Activated T-helper 1 cell treated with anti-CD3 and anti-CD28 coated beads, Interleukin-12 subunit alpha, Interleukin-12 subunit beta, Interleukin-2, Interleukin-4 antibody, amounts not matched to agents 30 ng/mL and 10 ng/mL and 1 ng/mL, durations not matched to agents 14 hours and 24 hours and 36 hours (primary cell): ENCODE results near the gene WRAP53. TPM values are rescaled to one million over a fixed set of nuclear protein-coding genes. Genes with fewer than 3 reads are reported as not detected.
"Not testable (repeated sequence)": the region's sequence is repeated elsewhere in the genome, so short reads cannot be mapped to it uniquely, and the experiment has no call there.

ENCODE experiments used
- DNase-seq: peaks from one replicate; pipeline ENCODE4 v3.0.0; 2021; ENCODE audit warnings: low spot score
- H3K27ac Mint-ChIP-seq: one replicate; pipeline ENCODE4 v1.8.0; 2021; ENCODE audit warnings: mild to moderate bottlenecking, mixed read lengths
- H3K27me3 Mint-ChIP-seq: one replicate; pipeline ENCODE4 v1.8.0; 2022; ENCODE audit warnings: mild to moderate bottlenecking, moderate library complexity, mixed read lengths; ENCODE audit not compliant: insufficient read depth
- H3K36me3 Mint-ChIP-seq: one replicate; pipeline ENCODE4 v1.8.0; 2021; ENCODE audit warnings: low read depth, mixed read lengths
- H3K4me1 Mint-ChIP-seq: one replicate; pipeline ENCODE4 v1.8.0; 2021; ENCODE audit warnings: low read depth, mixed read lengths
- H3K4me3 Mint-ChIP-seq: one replicate; pipeline ENCODE4 v1.8.0; 2021; ENCODE audit warnings: mild to moderate bottlenecking, moderate library complexity, mixed read lengths
- H3K9me3 Mint-ChIP-seq: one replicate; pipeline ENCODE4 v1.8.0; 2021; ENCODE audit warnings: mixed read lengths
- intact Hi-C: fragments of 100-400 bp; cut with micrococcal nuclease; formaldehyde crosslinking; loops from one replicate; pipeline ENCODE4 v1.15.1; 2024
- total RNA-seq: library from RNA; stranded (reverse); gene quantifications from 2 replicates; pipeline ENCODE4 v1.2.3, GENCODE V29; 2022

WRAP53 gene
- 31.5 TPM in 2 replicates for total RNA-seq

DNA sequence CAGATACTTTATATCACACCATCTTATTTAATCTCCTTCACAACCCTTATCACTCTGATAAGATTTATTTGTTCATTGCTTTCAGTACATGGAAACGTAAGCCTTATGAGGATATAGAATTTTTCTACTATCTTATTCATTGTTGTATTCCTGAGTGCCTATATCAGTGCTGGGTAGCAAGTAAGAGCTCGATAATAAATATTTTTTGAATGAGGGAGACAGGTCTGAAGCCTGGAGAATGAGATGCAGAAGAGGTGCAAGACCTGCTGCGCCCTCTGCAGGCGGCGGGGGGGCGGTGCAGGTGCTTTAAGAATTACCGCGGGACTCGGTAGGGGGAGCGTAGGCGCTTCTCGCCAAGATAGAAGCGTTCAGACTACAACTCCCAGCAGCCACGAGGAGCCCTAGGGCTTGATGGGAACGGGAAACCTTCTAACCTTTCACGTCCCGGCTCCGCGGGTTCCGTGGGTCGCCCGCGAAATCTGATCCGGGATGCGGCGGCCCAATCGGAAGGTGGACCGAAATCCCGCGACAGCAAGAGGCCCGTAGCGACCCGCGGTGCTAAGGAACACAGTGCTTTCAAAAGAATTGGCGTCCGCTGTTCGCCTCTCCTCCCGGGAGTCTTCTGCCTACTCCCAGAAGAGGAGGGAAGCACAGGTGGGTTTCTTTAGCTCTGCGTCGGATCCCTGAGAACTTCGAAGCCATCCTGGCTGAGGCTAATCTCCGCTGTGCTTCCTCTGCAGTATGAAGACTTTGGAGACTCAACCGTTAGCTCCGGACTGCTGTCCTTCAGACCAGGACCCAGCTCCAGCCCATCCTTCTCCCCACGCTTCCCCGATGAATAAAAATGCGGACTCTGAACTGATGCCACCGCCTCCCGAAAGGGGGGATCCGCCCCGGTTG lies at the start of gene WRAP53:
TSS of gene WRAP53 (plus strand) at position 570 of the 900 bp plus-strand sequence. CDS start at position 742, 172 bp downstream.
- intact Hi-C loops: loop anchor here (1.0 to 10.0 kb wide), 21 partner anchors 38 to 653 kb away; partner anchors contain the start of genes ALOXE3, ATP1B2, ELP5 and KCTD11
- peak within 1 kb of the TSS; percentile 96 for H3K27ac Mint-ChIP-seq
- H3K9me3 Mint-ChIP-seq: no peaks in the 10 kb centered on the region
- H3K27me3 Mint-ChIP-seq: no peaks in the 10 kb centered on the region
- H3K4me1 Mint-ChIP-seq: peaks cover 40% of the 10 kb centered on the region
- peak within 1 kb of the TSS; percentile 95 for H3K4me3 Mint-ChIP-seq
- peaks cover 23% of the 10 kb centered on the region for H3K36me3 Mint-ChIP-seq
- DNase-seq: peak; percentile 94

GRCh38 chr17:7640783-7641182 lies 47.5 kb upstream of the WRAP53 start:
- no peaks in the 10 kb centered on the region for H3K9me3 Mint-ChIP-seq
- DNase-seq: no peak
- no peak overlapping the region for H3K4me3 Mint-ChIP-seq
- intact Hi-C loops: no loop called here
- H3K27ac Mint-ChIP-seq: no peak overlapping the region
- peaks cover 15% of the 10 kb centered on the region for H3K4me1 Mint-ChIP-seq
- no peaks in the 10 kb centered on the region for H3K36me3 Mint-ChIP-seq
- H3K27me3 Mint-ChIP-seq: peaks cover 7% of the 10 kb centered on the region

DNA sequence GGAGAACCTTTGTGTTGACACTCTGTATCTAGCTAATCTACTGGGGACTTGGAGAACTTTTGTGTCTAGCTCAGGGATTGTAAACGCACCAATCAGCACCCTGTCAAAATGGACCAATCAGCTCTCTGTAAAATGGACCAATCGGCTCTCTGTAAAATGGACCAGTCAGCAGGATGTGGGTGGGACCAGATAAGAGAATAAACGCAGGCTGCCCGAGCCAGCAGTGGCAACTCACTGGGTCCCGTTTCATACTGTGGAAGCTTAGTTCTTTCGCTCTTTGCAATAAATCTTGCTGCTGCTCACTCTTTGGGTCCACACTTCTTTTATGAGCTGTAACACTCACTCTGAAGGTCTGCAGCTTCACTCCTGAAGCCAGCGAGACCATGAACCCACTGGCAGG lies 46.6 kb upstream of the WRAP53 start:
- peak; percentile 10 for DNase-seq
- H3K36me3 Mint-ChIP-seq: not testable (repeated sequence)

DNA sequence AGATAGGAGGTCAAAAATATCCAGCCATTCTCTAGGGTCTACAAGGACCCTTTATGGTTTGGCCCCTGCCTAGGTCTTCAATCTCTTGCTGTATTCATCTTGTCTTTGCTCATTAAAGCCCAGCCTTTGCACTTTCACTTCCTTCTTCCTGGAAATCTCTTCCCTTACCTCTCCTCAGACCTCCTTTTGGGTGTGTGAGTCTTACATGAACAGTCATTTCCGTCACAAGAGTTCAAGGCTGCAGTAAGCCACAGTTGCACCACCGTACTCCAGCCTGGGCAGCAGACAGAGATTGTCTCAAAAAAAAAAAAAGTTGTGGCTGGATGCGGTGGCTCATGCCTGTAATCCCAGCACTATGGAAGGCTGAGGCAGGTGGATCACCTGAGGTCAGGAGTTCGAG lies 43.5 kb upstream of the WRAP53 start:
- intact Hi-C loops: no loop called here
- DNase-seq: no peak
- no peaks in the 10 kb centered on the region for H3K9me3 Mint-ChIP-seq
- peaks cover 16% of the 10 kb centered on the region for H3K4me1 Mint-ChIP-seq
- H3K36me3 Mint-ChIP-seq: no peaks in the 10 kb centered on the region
- no peak overlapping the region for H3K27ac Mint-ChIP-seq
- H3K27me3 Mint-ChIP-seq: peaks cover 19% of the 10 kb centered on the region
- H3K4me3 Mint-ChIP-seq: no peak overlapping the region

More for the DNA sequence above, 46.6 kb upstream of the WRAP53 start:
- H3K27ac Mint-ChIP-seq, intact Hi-C loops, H3K27me3 Mint-ChIP-seq, H3K9me3 Mint-ChIP-seq: not testable (repeated sequence)
- H3K4me3 Mint-ChIP-seq: peak overlapping the region; percentile 38
- peaks cover 15% of the 10 kb centered on the region for H3K4me1 Mint-ChIP-seq

DNA sequence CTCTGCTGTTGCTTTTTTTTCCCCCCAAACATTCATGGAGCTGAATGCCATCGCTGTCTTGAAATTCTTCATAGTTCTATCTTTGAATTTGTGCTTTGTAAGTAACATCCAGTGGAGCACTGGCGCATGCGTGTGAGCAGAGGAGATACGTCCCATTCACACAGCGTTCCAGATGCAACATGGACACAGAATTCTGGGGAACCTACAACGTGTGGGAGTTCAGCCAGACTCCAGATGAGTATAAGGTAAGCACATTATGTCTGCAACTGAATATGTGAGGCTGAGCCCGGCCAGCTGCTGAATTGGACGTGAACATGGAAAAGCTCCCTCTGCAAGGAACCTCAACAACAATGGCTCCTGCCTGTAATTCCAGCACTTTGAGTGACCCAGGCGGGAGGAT lies 41.8 kb upstream of the WRAP53 start:
- intact Hi-C loops: no loop called here
- H3K4me3 Mint-ChIP-seq: no peak overlapping the region
- H3K9me3 Mint-ChIP-seq: no peaks in the 10 kb centered on the region
- H3K27me3 Mint-ChIP-seq: peaks cover 33% of the 10 kb centered on the region
- no peaks in the 10 kb centered on the region for H3K36me3 Mint-ChIP-seq
- H3K27ac Mint-ChIP-seq: no peak overlapping the region
- H3K4me1 Mint-ChIP-seq: peaks cover 24% of the 10 kb centered on the region
- no peak for DNase-seq

- no peak for DNase-seq
- no peak overlapping the region for H3K27ac Mint-ChIP-seq
- no peaks in the 10 kb centered on the region for H3K36me3 Mint-ChIP-seq
- peaks cover 36% of the 10 kb centered on the region for H3K27me3 Mint-ChIP-seq
- no peaks in the 10 kb centered on the region for H3K9me3 Mint-ChIP-seq
- peaks cover 18% of the 10 kb centered on the region for H3K4me1 Mint-ChIP-seq
- intact Hi-C loops: no loop called here
- no peak overlapping the region for H3K4me3 Mint-ChIP-seq
Observed at GRCh38 chr17:7647018-7647417, 41.3 kb upstream of the WRAP53 start.

- peaks cover 11% of the 10 kb centered on the region for H3K4me1 Mint-ChIP-seq
- no peak within 1 kb of the TSS for H3K27ac Mint-ChIP-seq
- H3K9me3 Mint-ChIP-seq: no peaks in the 10 kb centered on the region
- peak within 1 kb of the TSS; percentile 84 for H3K4me3 Mint-ChIP-seq
- intact Hi-C loops: loop anchor here (1.0 kb wide), 3 partner anchors 23 to 38 kb away; partner anchors contain the start of genes SAT2 and WRAP53
- peak; percentile 60 for DNase-seq
- peaks cover 53% of the 10 kb centered on the region for H3K27me3 Mint-ChIP-seq
- H3K36me3 Mint-ChIP-seq: no peaks in the 10 kb centered on the region
Observed at GRCh38 chr17:7650509-7651096, 37.7 kb upstream of the WRAP53 start, which contains the start of gene ATP1B2. TSS of gene ATP1B2 (plus strand) at chr17:7650926. CDS start at chr17:7651519, 593 bp downstream.

DNA sequence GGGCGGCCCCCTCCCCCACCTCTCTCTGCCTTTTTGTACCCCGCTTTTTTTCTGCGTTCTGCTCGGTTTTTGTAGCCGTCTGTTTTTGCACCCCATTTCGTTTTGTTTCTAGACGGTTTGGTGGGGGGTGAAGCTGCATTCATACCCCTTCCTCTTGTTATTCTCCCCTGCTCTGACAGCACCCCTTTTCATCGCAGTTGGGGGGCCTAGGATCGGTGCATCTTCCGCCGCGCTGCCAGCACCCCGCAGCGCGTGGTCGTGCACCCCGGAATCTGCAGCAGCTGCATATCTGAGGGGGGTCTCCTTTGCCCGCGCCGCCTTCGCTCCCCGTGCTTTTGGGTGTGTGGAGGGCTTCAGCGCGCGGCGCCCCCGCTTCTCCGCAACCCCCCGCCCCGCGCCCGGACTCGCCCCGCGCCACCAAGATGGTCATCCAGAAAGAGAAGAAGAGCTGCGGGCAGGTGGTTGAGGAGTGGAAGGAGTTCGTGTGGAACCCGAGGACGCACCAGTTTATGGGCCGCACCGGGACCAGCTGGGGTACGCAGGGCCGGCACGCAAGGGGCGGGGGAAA lies 37.1 kb upstream of the WRAP53 start:
- no peak overlapping the region for H3K27ac Mint-ChIP-seq
- H3K27me3 Mint-ChIP-seq: peaks cover 53% of the 10 kb centered on the region
- peak overlapping the region; percentile 78 for H3K4me3 Mint-ChIP-seq
- no peaks in the 10 kb centered on the region for H3K36me3 Mint-ChIP-seq
- no peak for DNase-seq
- H3K4me1 Mint-ChIP-seq: peaks cover 11% of the 10 kb centered on the region
- intact Hi-C loops: no loop called here
- H3K9me3 Mint-ChIP-seq: no peaks in the 10 kb centered on the region

DNA sequence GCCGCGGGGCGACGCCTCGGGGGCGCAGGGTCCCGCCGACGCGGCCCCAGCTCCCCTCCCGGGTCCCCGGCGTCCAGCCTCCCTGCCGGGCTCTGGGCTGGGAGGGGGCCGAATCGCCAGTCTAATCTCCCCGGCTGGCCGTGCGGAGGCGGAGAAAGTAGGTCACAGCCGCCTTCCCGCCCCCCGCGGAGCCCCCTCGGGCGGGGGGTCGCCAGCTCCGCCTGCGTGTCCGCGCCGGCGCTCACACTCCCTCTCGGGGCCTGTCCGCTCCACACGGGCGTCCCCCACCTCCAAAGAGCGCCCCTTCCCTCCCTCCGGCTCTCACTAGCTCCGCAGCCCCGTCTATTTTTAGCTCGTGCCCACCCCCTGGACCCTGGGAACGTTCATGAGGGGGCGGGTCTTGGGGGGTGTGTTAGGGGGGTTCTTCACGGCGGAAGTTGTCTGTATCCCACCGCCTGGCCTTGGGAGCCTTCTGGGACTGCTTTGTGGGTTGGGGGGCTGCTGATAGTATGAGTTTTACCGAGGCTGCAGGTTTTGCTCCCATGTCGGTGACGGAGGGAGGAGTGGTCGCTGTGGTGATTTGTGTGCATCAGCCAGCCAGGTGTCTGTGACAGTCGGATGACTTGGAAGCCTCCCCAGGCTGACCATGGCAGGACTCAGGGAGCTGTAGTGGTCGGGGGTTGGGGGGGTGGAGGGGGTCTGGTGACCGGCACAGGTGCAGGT lies 36.5 kb upstream of the WRAP53 start:
- no peak overlapping the region for H3K4me3 Mint-ChIP-seq
- H3K27ac Mint-ChIP-seq: no peak overlapping the region
- H3K9me3 Mint-ChIP-seq: no peaks in the 10 kb centered on the region
- H3K36me3 Mint-ChIP-seq: no peaks in the 10 kb centered on the region
- peaks cover 52% of the 10 kb centered on the region for H3K27me3 Mint-ChIP-seq
- DNase-seq: no peak
- H3K4me1 Mint-ChIP-seq: peaks cover 11% of the 10 kb centered on the region
- intact Hi-C loops: no loop called here

DNA sequence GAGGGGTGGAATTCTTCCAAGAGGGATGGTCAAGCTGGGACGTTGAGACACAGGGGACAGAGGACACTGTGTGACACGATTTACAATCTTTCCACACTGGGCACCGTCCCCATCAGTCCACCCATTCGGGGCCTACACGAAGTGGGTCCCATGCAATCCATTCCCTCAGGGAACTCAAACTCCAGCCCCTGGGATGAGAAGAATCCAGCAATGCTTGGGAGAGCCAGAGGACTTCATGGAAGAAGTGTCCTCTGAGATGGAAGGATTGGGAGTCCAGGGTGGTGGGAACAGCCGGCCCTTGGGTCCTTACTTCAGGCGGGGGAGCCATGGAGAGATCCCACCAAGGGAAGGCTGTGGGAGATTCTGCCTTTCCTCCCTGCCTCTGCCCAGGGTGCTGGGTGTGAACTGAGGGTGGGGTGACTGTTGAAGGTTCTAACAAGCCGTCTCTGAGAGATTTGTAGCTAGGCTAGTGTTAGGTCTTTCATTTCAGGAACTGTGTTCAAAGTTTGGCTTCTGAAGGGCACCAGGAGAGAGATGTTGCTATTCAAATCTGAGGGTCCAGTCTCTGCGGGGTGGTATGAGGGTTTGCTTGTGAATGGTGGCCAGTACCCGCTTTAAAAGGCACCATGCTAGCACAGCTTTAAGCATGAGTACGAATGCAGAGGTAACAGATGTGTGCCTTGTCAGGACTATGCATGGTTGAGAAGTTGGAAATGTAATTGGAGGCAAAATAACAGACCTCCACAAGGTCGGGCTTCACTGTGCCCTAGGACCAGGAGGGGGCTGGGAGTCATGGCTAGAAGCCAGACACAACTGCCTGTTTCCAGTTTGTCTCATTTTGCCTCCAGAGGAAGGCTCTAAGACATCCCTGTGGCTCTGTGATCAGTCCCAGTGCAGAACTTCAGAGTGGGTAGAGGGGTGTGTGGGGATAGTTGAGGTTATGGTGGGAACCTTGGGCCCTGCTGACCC lies 35.6 kb upstream of the WRAP53 start:
- intact Hi-C loops: no loop called here
- H3K36me3 Mint-ChIP-seq: no peaks in the 10 kb centered on the region
- H3K4me1 Mint-ChIP-seq: peaks cover 11% of the 10 kb centered on the region
- no peaks in the 10 kb centered on the region for H3K9me3 Mint-ChIP-seq
- peaks cover 49% of the 10 kb centered on the region for H3K27me3 Mint-ChIP-seq
- no peak overlapping the region for H3K4me3 Mint-ChIP-seq
- no peak for DNase-seq
- no peak overlapping the region for H3K27ac Mint-ChIP-seq

DNA sequence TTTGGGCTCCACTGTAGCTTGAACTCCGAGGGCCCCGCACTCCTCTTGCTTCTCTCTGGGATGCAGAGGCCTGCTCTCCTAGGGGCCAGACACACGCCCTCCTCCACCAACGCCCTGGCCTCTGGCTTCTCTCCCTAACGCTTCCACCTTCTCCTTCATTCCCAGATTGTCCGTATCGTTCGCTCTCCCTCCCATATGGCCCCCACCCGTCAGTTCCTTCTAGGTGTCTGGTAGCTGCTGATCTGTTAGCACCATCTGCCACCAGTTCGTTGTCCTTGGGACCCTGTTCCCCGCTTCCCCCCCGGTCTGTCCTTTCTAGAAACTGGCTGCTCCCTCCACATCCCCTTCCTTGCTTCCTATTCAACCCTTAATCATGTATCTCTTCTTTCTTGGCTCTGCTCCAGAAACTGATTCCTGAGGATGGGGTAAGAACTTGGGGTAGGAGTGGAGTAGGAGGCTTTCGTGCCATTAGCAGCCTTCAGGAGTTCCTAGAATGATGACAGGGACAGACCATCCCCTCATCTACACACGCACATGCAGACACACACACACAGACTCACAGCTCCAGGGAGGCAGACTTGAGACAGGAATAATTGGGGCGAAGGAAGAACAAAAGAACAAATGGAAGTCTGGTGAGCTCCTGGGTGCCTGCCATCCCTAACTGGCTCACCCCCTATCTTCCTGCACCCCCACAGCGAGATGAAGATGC lies 33.3 kb upstream of the WRAP53 start:
- Mint-ChIP-seq H3K9me3 (no peaks in the 10 kb centered on the region), H3K27ac (no peak overlapping the region), H3K4me3 (no peak overlapping the region), H3K4me1 (peaks cover 8% of the 10 kb centered on the region), H3K36me3 (no peaks in the 10 kb centered on the region), H3K27me3 (peaks cover 33% of the 10 kb centered on the region)
- intact Hi-C loops: no loop called here
- DNase-seq: no peak
